Measurements from ENCODE around the gene CAGE1.

CAGE1 gene

DNA sequence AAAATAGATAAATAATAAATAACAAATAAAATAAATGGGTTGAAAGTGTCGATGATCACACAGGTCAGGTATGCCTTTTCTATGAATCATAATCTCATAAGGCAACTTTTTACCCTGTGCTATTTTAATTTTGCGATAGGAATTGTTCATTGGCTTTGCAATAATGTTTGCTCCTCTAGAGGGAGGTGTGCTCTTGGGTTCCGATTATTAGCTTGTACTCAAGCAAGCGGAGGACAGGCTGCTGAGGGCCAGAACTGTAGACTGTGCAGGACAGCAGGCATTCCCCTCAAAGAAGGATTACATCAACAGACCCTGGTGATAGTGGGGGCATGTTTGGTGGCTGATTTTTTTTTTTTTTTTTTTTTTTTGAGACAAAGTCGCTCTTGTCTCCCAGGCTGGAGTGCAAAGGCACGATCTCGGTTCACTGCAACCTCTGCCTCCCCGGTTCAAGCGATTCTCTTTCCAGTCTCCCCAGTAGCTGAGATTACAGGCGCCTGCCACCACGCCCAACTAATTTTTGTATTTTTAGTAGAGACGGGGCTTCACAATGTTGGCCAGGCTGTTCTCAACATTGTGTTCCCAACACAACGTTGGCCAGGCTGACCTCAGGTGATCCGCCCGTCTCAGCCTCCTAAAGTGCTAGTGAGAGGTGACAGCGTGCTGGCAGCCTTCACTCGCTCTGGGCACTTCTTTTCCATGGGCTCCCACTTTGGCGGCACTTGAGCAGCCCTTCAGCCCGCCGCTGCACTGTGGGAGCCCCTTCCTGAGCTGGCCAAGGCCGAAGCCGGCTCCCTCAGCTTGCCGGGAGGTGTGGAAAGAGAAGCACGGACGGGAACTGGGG is 35.6 kb upstream of the CAGE1 start:
- Histone ChIP-seq H3K27ac (ENCODE audit: low read depth, low read length) (no peak overlapping the region), H3K4me1 (ENCODE audit: insufficient read depth, low read length) (peaks cover 9% of the 10 kb centered on the region; the same call in 1 of the 2 replicates), H3K36me3 (ENCODE audit: insufficient read depth, low read length) (no peaks in the 10 kb centered on the region), H3K9me3 (ENCODE audit: insufficient read depth, low read depth, low read length) (no peaks in the 10 kb centered on the region), H3K27me3 (ENCODE audit: insufficient read depth, low read length) (no peaks in the 10 kb centered on the region), H3K4me3 (ENCODE audit: low read length) (no peak overlapping the region), H3K9ac (ENCODE audit: low read depth, low read length) (no peak overlapping the region)
- WGBS, result 94% methylated on average over 24 of the region's 25 CpGs

DNA sequence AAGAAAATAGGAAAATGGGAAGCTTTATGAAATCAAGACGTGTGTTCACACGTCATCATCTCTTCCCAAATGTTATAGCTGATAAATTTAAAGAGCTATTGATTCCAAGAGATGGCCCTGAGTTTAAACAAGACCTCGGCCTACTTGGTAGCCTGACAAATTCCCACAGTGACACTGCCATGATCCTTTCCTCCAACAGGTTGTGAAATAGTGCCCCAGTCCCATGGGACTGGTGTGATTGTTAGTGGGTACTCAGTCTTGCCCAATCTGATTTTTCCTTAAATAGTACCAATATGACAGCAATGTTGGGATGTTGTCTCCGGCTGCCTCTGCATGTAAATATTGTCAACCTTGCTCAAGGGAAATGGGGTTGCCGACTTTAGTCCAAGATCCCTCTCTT is 34.5 kb upstream of the CAGE1 start:
- Histone ChIP-seq H3K27ac (ENCODE audit: low read depth, low read length) (no peak overlapping the region), H3K9me3 (ENCODE audit: insufficient read depth, low read depth, low read length) (no peaks in the 10 kb centered on the region), H3K4me1 (ENCODE audit: insufficient read depth, low read length) (peaks cover 9% of the 10 kb centered on the region; the same call in 1 of the 2 replicates), H3K36me3 (ENCODE audit: insufficient read depth, low read length) (no peaks in the 10 kb centered on the region), H3K27me3 (ENCODE audit: insufficient read depth, low read length) (no peaks in the 10 kb centered on the region), H3K9ac (ENCODE audit: low read depth, low read length) (no peak overlapping the region), H3K4me3 (ENCODE audit: low read length) (no peak overlapping the region)
- over 99% methylated on average over 5 of the region's 5 CpGs for WGBS

DNA sequence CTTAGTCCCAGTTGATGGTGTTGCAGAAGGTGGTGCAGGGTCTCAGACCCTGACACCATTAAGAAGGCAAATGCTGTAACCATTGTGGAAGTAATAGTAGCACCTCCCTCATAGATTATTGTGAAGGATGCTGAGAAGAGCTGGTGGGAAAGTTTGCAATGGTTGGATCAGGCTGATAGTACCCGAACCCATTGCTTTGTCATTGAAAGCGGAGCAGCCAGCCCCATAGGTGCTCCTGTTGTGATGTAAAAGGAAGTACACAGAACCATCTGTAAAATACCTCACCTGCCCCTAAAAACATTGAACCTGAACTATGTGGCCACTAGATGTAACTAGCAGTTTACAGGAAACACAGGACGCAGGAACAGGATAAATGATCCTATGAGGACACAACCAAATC is 31.5 kb upstream of the CAGE1 start:
- WGBS, result 78% methylated on average over 3 of the region's 3 CpGs
- Histone ChIP-seq H3K36me3 (ENCODE audit: insufficient read depth, low read length) (peaks cover 28% of the 10 kb centered on the region), H3K4me3 (ENCODE audit: low read length) (no peak overlapping the region), H3K9me3 (ENCODE audit: insufficient read depth, low read depth, low read length) (no peaks in the 10 kb centered on the region), H3K9ac (ENCODE audit: low read depth, low read length) (no peak overlapping the region), H3K27ac (ENCODE audit: low read depth, low read length) (peak overlapping the region; percentile 61; the same call in 1 of the 2 replicates), H3K27me3 (ENCODE audit: insufficient read depth, low read length) (no peaks in the 10 kb centered on the region), H3K4me1 (ENCODE audit: insufficient read depth, low read length) (peaks cover 9% of the 10 kb centered on the region; the same call in 1 of the 2 replicates)

DNA sequence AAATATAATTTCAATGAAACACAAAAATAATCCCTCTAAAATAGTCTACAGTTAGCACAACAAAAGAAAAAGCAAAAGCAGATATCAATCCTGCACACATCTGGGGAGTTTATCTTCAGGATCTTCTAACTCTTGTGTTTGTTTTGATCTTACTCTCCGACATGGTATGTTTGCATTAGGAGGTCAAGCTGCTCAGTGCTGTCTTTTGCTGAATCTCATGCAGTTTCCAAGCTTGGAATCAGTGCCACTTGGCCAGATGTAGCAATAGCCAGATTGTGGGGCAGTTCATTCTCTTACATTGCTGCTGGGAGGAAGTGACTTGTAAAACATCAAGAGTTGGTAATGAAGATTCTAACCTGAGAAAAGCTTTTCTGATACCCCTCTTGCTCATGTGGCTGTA is 29.5 kb upstream of the CAGE1 start:
- Histone ChIP-seq H3K4me1 (ENCODE audit: insufficient read depth, low read length) (peaks cover 14% of the 10 kb centered on the region), H3K9me3 (ENCODE audit: insufficient read depth, low read depth, low read length) (no peaks in the 10 kb centered on the region), H3K36me3 (ENCODE audit: insufficient read depth, low read length) (peaks cover 48% of the 10 kb centered on the region), H3K27me3 (ENCODE audit: insufficient read depth, low read length) (no peaks in the 10 kb centered on the region), H3K27ac (ENCODE audit: low read depth, low read length) (no peak overlapping the region), H3K4me3 (ENCODE audit: low read length) (no peak overlapping the region), H3K9ac (ENCODE audit: low read depth, low read length) (no peak overlapping the region)
- 93% methylated on average over 1 of the region's 1 CpG for WGBS

DNA sequence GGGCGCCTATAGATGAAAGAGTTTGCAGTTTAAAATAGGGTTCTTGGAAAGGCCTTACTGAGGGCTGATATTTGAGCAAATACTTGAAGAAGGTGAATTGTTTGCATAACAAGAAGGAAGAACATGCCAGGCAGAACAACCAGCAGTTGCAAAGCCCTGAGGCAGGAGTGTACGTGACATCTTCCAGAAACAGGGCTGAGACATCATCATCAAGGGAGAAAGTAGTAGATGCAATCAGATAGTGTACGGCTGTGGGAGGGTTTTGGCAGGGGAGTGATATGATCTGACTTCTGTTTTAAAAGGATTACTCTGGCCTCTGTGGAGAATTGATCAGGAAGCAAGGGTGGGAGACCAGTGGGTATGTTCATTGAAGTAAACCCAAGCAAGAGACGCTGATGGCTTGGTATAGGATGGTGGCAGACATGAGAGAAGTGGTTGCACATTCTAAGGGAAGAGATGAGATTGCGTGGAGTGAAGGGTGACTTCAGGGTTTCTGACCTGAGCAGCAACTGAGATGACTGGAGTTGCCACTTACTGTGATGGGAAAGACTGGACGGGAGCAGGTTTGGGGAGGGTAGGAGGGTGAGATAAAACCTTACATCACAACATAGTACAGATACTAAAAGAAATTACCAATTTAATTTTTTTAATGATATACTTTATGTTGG is 28.8 kb upstream of the CAGE1 start:
- peaks cover 18% of the 10 kb centered on the region for H3K4me1 ChIP-seq (ENCODE audit: insufficient read depth, low read length)
- no peak overlapping the region for H3K27ac ChIP-seq (ENCODE audit: low read depth, low read length)
- WGBS, result 87% methylated on average over 5 of the region's 6 CpGs
- no peaks in the 10 kb centered on the region for H3K9me3 ChIP-seq (ENCODE audit: insufficient read depth, low read depth, low read length)
- no peak overlapping the region for H3K4me3 ChIP-seq (ENCODE audit: low read length)
- H3K36me3 ChIP-seq (ENCODE audit: insufficient read depth, low read length), result peaks cover 55% of the 10 kb centered on the region
- no peak overlapping the region for H3K9ac ChIP-seq (ENCODE audit: low read depth, low read length)
- no peaks in the 10 kb centered on the region for H3K27me3 ChIP-seq (ENCODE audit: insufficient read depth, low read length)

DNA sequence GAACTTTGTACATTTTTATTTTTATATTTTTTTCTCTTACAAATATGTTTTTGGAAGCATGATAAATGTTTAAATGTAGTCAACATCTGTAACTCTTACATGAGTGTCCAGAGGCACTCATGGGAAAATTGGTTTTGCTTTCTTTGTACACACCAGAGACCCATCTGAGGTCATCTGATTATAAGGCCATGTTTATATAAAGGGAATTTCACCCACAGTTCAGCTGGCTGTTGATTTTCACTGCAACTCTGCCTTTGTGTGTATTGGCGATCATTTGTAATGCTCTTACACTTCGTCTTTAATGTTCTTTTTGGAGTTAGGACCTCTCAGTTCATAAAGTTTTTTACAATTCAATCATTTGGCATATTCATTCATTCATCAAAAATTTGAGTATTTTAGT is 28.1 kb upstream of the CAGE1 start:
- H3K27me3 ChIP-seq (ENCODE audit: insufficient read depth, low read length), result no peaks in the 10 kb centered on the region
- peaks cover 61% of the 10 kb centered on the region for H3K36me3 ChIP-seq (ENCODE audit: insufficient read depth, low read length)
- WGBS, result 100% methylated on average over 2 of the region's 2 CpGs

DNA sequence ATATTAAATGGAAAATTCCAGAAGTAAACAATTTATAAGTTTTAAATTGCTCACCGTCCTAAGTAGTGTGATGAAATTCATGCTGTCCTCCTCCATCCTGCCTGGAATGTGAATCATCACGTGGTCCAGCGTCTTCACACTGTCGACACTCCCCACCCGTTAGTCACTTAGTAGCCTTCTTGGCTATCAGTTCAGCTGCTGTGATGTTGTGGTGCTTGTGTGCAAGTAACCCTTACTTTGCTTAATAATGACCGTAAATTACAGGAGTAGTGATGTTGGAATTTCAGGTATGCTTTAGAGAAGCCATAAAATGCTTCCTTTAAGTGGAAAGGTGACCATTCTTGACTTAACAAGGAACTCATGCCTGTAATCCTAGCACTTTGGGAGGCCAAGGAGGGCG is 25.3 kb upstream of the CAGE1 start:
- Histone ChIP-seq H3K9me3 (ENCODE audit: insufficient read depth, low read depth, low read length) (no peaks in the 10 kb centered on the region), H3K27ac (ENCODE audit: low read depth, low read length) (no peak overlapping the region), H3K36me3 (ENCODE audit: insufficient read depth, low read length) (peaks cover 90% of the 10 kb centered on the region), H3K9ac (ENCODE audit: low read depth, low read length) (no peak overlapping the region), H3K4me3 (ENCODE audit: low read length) (no peak overlapping the region), H3K27me3 (ENCODE audit: insufficient read depth, low read length) (no peaks in the 10 kb centered on the region), H3K4me1 (ENCODE audit: insufficient read depth, low read length) (peaks cover 16% of the 10 kb centered on the region; the same call in 1 of the 2 replicates)
- WGBS, result 91% methylated on average over 7 of the region's 7 CpGs

More for the DNA sequence above, 28.1 kb upstream of the CAGE1 start:
- Histone ChIP-seq H3K27ac (ENCODE audit: low read depth, low read length) (no peak overlapping the region), H3K9me3 (ENCODE audit: insufficient read depth, low read depth, low read length) (no peaks in the 10 kb centered on the region), H3K4me3 (ENCODE audit: low read length) (no peak overlapping the region), H3K9ac (ENCODE audit: low read depth, low read length) (no peak overlapping the region), H3K4me1 (ENCODE audit: insufficient read depth, low read length) (peaks cover 24% of the 10 kb centered on the region)

DNA sequence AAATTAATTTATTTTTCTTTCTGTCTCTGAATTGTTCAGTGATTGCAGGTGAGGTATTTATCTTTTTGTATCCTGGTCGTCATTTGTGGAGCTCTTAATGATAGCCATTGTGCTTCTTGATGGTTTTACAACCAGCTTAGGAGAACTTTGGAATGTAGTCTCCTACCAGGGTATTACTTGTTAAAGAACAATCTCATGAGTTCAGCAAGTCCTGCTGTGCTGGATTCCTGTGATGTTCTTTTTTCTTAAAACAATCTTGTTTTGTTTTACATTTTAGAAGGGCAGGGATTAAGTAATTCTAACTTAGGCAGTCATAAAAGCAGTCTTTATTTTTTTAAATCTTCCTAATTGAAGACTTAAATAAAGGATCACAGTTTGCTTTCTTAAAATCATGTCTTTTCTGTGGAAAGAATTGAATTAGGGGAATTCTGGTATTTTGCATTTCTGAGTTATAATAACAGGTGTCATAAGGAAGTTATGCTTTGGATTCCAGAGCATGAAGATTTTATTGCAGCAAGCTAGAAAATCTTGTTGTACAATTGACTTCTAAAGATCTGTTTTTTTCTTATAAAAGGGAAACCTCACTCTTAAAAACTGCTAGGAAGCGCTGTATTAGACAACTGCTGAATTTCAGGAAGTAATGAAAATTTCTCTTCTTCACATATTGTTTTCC is 23.7 kb upstream of the CAGE1 start:
- Histone ChIP-seq H3K9ac (ENCODE audit: low read depth, low read length) (no peak overlapping the region), H3K9me3 (ENCODE audit: insufficient read depth, low read depth, low read length) (no peaks in the 10 kb centered on the region), H3K4me3 (ENCODE audit: low read length) (no peak overlapping the region), H3K36me3 (ENCODE audit: insufficient read depth, low read length) (peaks cover 90% of the 10 kb centered on the region), H3K4me1 (ENCODE audit: insufficient read depth, low read length) (peaks cover 16% of the 10 kb centered on the region; the same call in 1 of the 2 replicates), H3K27ac (ENCODE audit: low read depth, low read length) (0 out of 2 replicates have a peak overlapping the region, but pooled peaks have one; percentile 9), H3K27me3 (ENCODE audit: insufficient read depth, low read length) (no peaks in the 10 kb centered on the region)
- WGBS, result 28% methylated on average over 1 of the region's 2 CpGs

DNA sequence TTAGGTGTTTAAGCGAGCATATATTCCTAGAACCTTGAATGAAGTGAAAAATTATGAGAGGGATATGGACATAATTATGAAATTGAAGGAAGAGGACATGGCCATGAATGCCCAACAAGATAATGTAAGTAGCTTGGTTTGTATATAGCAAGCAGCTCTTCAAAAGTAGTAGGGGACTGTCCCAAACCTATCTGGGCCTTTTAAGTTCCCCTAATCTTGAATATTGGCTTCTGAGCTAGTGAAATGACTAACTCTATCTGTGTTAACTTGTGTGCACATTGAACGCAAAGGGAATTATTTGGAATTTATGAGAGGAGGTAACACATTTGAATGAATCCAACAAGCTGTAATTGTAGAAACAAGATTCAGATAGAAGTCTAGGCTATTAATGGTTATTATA is 21.8 kb upstream of the CAGE1 start:
- WGBS, result 99% methylated on average over 2 of the region's 2 CpGs
- Histone ChIP-seq H3K4me3 (ENCODE audit: low read length) (no peak overlapping the region), H3K4me1 (ENCODE audit: insufficient read depth, low read length) (peaks cover 16% of the 10 kb centered on the region; the same call in 1 of the 2 replicates), H3K36me3 (ENCODE audit: insufficient read depth, low read length) (peaks cover 90% of the 10 kb centered on the region), H3K27me3 (ENCODE audit: insufficient read depth, low read length) (no peaks in the 10 kb centered on the region), H3K27ac (ENCODE audit: low read depth, low read length) (no peak overlapping the region), H3K9ac (ENCODE audit: low read depth, low read length) (no peak overlapping the region), H3K9me3 (ENCODE audit: insufficient read depth, low read depth, low read length) (no peaks in the 10 kb centered on the region)

DNA sequence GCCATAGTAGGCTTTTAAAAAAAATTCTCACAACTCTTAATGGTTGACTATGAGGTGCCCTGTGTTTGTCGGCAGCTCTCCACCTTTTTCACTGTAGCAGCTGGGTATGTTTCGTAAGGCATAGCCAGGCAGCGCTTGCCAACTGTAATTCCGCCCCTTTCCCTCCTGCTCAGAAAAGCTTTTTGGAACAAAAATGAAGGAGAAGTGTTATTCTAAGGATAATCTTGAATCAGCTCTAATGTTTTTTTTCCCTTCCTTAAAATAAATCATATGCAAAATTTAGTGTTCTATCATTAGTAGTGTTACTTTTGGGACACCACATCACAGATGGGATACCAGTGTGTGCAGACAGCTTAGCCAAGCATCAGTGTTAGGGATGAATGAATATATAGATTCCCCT is 21.3 kb upstream of the CAGE1 start:
- 99% methylated on average over 4 of the region's 4 CpGs for WGBS
- H3K36me3 ChIP-seq (ENCODE audit: insufficient read depth, low read length), result peaks cover 91% of the 10 kb centered on the region

DNA sequence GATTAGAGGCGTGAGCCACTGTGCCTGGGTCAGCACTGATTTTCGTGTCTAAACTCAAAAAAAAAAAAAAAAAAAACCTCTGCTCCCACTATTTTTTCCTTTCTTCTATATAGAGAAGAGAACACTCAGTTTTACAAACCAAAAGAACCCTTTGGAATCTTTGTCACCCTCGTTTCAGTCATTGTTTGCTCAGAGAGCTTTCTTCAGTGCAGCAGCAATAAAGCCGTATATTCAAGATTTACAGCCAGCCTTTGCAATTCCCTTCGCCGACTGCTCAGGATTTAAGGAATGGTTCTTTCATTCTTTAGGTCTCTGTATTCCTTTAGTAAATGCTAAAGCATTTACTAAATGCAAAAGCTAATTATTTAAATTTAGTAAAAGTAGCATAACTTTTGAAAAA is 20.2 kb upstream of the CAGE1 start:
- H3K27me3 ChIP-seq (ENCODE audit: insufficient read depth, low read length), result no peaks in the 10 kb centered on the region
- no peaks in the 10 kb centered on the region for H3K9me3 ChIP-seq (ENCODE audit: insufficient read depth, low read depth, low read length)
- H3K4me1 ChIP-seq (ENCODE audit: insufficient read depth, low read length), result peaks cover 15% of the 10 kb centered on the region; the same call in 1 of the 2 replicates
- H3K4me3 ChIP-seq (ENCODE audit: low read length), result no peak overlapping the region
- H3K27ac ChIP-seq (ENCODE audit: low read depth, low read length), result no peak overlapping the region
- no peak overlapping the region for H3K9ac ChIP-seq (ENCODE audit: low read depth, low read length)
- H3K36me3 ChIP-seq (ENCODE audit: insufficient read depth, low read length), result peaks cover 91% of the 10 kb centered on the region
- 87% methylated on average over 6 of the region's 6 CpGs for WGBS

More for the DNA sequence above, 21.3 kb upstream of the CAGE1 start:
- H3K4me3 ChIP-seq (ENCODE audit: low read length), result no peak overlapping the region
- H3K9ac ChIP-seq (ENCODE audit: low read depth, low read length), result no peak overlapping the region
- H3K9me3 ChIP-seq (ENCODE audit: insufficient read depth, low read depth, low read length), result no peaks in the 10 kb centered on the region
- no peaks in the 10 kb centered on the region for H3K27me3 ChIP-seq (ENCODE audit: insufficient read depth, low read length)
- peaks cover 16% of the 10 kb centered on the region; the same call in 1 of the 2 replicates for H3K4me1 ChIP-seq (ENCODE audit: insufficient read depth, low read length)
- no peak overlapping the region for H3K27ac ChIP-seq (ENCODE audit: low read depth, low read length)

All from HUES64 (cell line).